WI38 (cell line): ENCODE measurements around the gene NRP1.

Experiments used
- H3K4me3 ChIP-seq: 2 replicates; pipeline ENCODE4 v1.5.1; 2011; ENCODE audit warnings: low read depth, mild to moderate bottlenecking, control low read depth, low read length
- CTCF ChIP-seq: IDR thresholded peaks from 2 replicates; pipeline ENCODE4 v1.5.1; 2012; ENCODE audit warnings: low read depth, mild to moderate bottlenecking, control low read depth, low read length

NRP1 gene

GRCh38 chr10:33214174-33214573 lies 120.3 kb downstream of the NRP1 start:
- no peak overlapping the region for H3K4me3 ChIP-seq
- TF ChIP-seq CTCF: no peak

- no peak for TF ChIP-seq CTCF
- H3K4me3 ChIP-seq: no peak overlapping the region
Measured at GRCh38 chr10:33212061-33212748, 122.3 kb downstream of the NRP1 start.

DNA sequence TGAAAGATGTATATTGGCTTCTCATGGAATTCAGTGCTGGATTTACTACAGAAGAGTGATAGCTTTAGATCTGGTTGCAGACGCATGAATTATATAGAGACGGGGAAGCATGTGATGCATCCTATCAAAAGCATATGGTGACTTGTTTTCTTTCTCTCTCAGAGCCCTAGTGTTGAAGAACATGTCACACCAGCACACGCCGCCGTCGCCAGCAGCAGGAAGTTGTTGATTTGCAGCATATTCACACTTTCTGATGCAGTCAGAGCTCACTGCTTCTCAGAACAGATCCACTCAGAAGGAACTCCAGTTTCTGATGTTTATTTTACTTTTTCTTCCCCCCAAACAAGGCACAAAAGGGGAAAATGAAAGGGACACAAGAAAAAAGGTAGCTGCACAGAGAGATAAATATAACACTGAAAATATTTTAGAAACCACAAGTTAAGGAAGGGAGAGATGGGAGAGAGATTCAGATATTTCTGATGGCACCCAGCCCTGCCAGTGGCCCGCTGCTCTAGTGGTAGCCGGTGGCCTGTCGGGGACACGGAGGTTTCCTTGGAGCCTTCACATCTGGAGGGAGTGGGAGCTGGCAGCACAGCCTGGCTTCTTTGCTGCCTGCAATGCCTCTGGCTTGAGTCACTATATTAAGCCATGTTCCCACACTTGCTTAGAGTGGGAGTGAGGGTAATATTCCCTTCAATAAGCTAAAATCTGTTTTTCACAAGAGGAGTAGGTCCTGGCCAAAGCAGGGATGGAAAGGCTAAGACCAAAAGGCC lies 123.2 kb downstream of the NRP1 start:
- no peak for TF ChIP-seq CTCF
- H3K4me3 ChIP-seq: peak overlapping the region; percentile 28

- TF ChIP-seq CTCF: no peak
- H3K4me3 ChIP-seq: no peak overlapping the region
Measured at GRCh38 chr10:33209802-33210201, 124.7 kb downstream of the NRP1 start.

- TF ChIP-seq CTCF: no peak
- no peak overlapping the region for H3K4me3 ChIP-seq
Measured at GRCh38 chr10:33208166-33208565, 126.3 kb downstream of the NRP1 start.

DNA sequence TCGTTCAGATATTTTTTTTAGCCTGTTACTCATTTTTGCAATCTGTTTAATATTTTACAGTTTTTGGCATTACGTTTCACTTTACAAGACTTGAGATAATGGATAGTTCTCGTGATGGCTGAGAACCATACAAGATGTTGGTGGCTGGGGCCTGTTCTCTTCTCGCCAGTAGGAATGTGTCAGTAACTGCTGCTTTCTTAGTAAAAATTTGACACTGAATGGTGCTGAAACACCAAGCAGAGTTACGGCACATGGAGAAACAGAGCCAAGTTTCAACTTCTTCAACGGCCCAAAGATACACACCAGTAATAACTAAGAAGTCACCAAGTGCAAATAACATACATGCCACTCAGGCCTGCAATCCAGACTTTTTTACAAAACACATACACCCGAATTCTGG lies 130.4 kb downstream of the NRP1 start:
- H3K4me3 ChIP-seq: no peak overlapping the region
- no peak for TF ChIP-seq CTCF

DNA sequence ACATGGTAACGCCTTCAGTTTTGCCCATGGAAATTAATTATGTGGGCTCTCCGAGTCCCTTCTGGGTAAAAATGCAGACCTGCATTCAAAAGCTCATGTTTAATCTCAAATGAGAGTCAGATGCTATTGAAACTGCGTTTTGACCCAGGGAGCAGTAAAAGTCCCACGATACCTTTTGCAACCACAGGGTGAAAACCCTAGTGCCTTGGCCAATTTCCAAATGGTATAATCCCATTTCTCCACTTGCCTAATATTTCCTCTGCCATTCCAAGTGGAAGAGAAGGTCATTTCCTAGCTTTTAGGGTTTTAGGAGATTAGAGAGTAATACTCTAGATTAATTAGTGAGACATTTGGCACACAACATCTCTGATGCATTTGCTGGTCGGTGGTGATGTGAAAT lies 132.5 kb downstream of the NRP1 start:
- H3K4me3 ChIP-seq: no peak overlapping the region
- no peak for TF ChIP-seq CTCF
